Activated T-cell treated with anti-CD3 and anti-CD28 coated beads, Interleukin-2, amount 50 U/mL, for 72 hours (primary cell): Measurements from ENCODE around the gene FAM107B. TPM values are rescaled to one million over a fixed set of nuclear protein-coding genes. Genes with fewer than 3 reads are reported as not detected.

Experiments
- ATAC-seq, 2 donors: fragments of 150-1000 bp; cut with Tn5 transposase; replicated peaks in 1 of 2; 2 replicates each; pipeline ENCODE4 v1.10.0; 2021; ENCODE audit warnings: moderate library complexity in 2 of 2, mild to moderate bottlenecking in 1 of 2
- DNase-seq, 2 donors: peaks; one replicate each; pipeline ENCODE4 v3.0.0; 2021 to 2022; ENCODE audit warnings: mixed read lengths in 1 of 2
- H3K27ac Mint-ChIP-seq: one replicate; pipeline ENCODE4 v1.8.0; 2022; ENCODE audit warnings: mild to moderate bottlenecking, moderate library complexity, mixed read lengths
- H3K27me3 Mint-ChIP-seq: one replicate; pipeline ENCODE4 v1.8.0; 2022; ENCODE audit warnings: low read depth, mixed read lengths
- H3K36me3 Mint-ChIP-seq, 2 donors: one replicate each; pipeline ENCODE4 v1.8.0; 2022; ENCODE audit warnings: mixed read lengths in 2 of 2, mild to moderate bottlenecking in 1 of 2; ENCODE audit not compliant: insufficient read depth in 2 of 2
- H3K4me1 Mint-ChIP-seq: one replicate; pipeline ENCODE4 v1.8.0; 2022; ENCODE audit warnings: low read depth, mixed read lengths
- H3K4me3 Mint-ChIP-seq, 2 donors: one replicate each; pipeline ENCODE4 v1.8.0; 2022; ENCODE audit warnings: mild to moderate bottlenecking in 2 of 2, mixed read lengths in 2 of 2, moderate library complexity in 2 of 2
- H3K9me3 Mint-ChIP-seq, 2 donors: one replicate each; pipeline ENCODE4 v1.8.0; 2022; ENCODE audit warnings: mixed read lengths in 2 of 2
- total RNA-seq, 2 donors: library from RNA; stranded (reverse); gene quantifications; one replicate each; pipeline ENCODE4 v1.2.3, GENCODE V29; 2022

FAM107B gene
- total RNA-seq, 2 donors from 2014 or later, result 163 to 180 TPM

GRCh38 chr10:14585287-14586193 is 189.2 kb downstream of the FAM107B start:
- Mint-ChIP-seq H3K36me3 (peaks cover 8 to 22% of the 10 kb centered on the region in 2 donors), H3K27ac (peak overlapping the region; percentile 75), H3K4me1 (peaks cover 96% of the 10 kb centered on the region), H3K9me3 (no peaks in the 10 kb centered on the region), H3K27me3 (no peaks in the 10 kb centered on the region), H3K4me3 (peak overlapping the region; percentile 86 to 95)
- ATAC-seq (no peak), DNase-seq (no peak)

- Mint-ChIP-seq H3K4me3 (peak overlapping the region; percentile 86 to 95), H3K27me3 (no peaks in the 10 kb centered on the region), H3K27ac (peak overlapping the region; percentile 75), H3K9me3 (no peaks in the 10 kb centered on the region), H3K36me3 (peaks cover 8 to 25% of the 10 kb centered on the region in 2 donors), H3K4me1 (peaks cover 96% of the 10 kb centered on the region)
- DNase-seq, result peak; percentile 45 to 46
- ATAC-seq, result peak; percentile 2 to 9
Measured at GRCh38 chr10:14584661-14585060, 190.0 kb downstream of the FAM107B start.

- Mint-ChIP-seq H3K36me3 (peaks cover 8 to 25% of the 10 kb centered on the region in 2 donors), H3K9me3 (no peaks in the 10 kb centered on the region), H3K4me1 (peaks cover 93% of the 10 kb centered on the region), H3K4me3 (peak overlapping the region; percentile 86 to 95), H3K27me3 (no peaks in the 10 kb centered on the region), H3K27ac (peak overlapping the region; percentile 84)
- ATAC-seq (peak; percentile 26 to 28), DNase-seq (no peak)
Measured at GRCh38 chr10:14583967-14584366, 190.7 kb downstream of the FAM107B start.

- Mint-ChIP-seq H3K4me3 (peak overlapping the region; percentile 86 to 95), H3K9me3 (no peaks in the 10 kb centered on the region), H3K36me3 (peaks cover 8 to 28% of the 10 kb centered on the region in 2 donors), H3K4me1 (peaks cover 92% of the 10 kb centered on the region), H3K27ac (peak overlapping the region; percentile 84), H3K27me3 (no peaks in the 10 kb centered on the region)
- DNase-seq (peak; percentile 83 to 90), ATAC-seq (peak; percentile 78 to 84)
Measured at GRCh38 chr10:14583252-14583651, 191.4 kb downstream of the FAM107B start.

- DNase-seq (no peak), ATAC-seq (no peak)
- H3K4me3 Mint-ChIP-seq, result peak overlapping the region in 1 of 2 donors; percentile 54
- H3K36me3 Mint-ChIP-seq, result peaks cover 4 to 19% of the 10 kb centered on the region in 2 donors
- H3K9me3 Mint-ChIP-seq, result no peaks in the 10 kb centered on the region
- peaks cover 82% of the 10 kb centered on the region for H3K4me1 Mint-ChIP-seq
- H3K27me3 Mint-ChIP-seq, result no peaks in the 10 kb centered on the region
- peak overlapping the region; percentile 64 for H3K27ac Mint-ChIP-seq
Measured at GRCh38 chr10:14581553-14582321, 193.0 kb downstream of the FAM107B start.

GRCh38 chr10:14580671-14581332 is 193.9 kb downstream of the FAM107B start:
- ATAC-seq, result no peak
- peaks cover 80% of the 10 kb centered on the region for H3K4me1 Mint-ChIP-seq
- no peaks in the 10 kb centered on the region for H3K27me3 Mint-ChIP-seq
- no peaks in the 10 kb centered on the region for H3K9me3 Mint-ChIP-seq
- no peak for DNase-seq
- peak overlapping the region; percentile 47 for H3K27ac Mint-ChIP-seq
- no peak overlapping the region for H3K4me3 Mint-ChIP-seq
- peaks cover 4 to 21% of the 10 kb centered on the region in 2 donors for H3K36me3 Mint-ChIP-seq

- Mint-ChIP-seq H3K9me3 (no peaks in the 10 kb centered on the region), H3K27me3 (no peaks in the 10 kb centered on the region), H3K4me3 (no peak overlapping the region), H3K27ac (no peak overlapping the region), H3K4me1 (peaks cover 80% of the 10 kb centered on the region), H3K36me3 (peaks cover 5 to 24% of the 10 kb centered on the region in 2 donors)
- DNase-seq, result no peak
- ATAC-seq, result no peak
Measured at GRCh38 chr10:14579405-14579804, 195.3 kb downstream of the FAM107B start.

- ATAC-seq (no peak), DNase-seq (no peak)
- peaks cover 5 to 24% of the 10 kb centered on the region in 2 donors for H3K36me3 Mint-ChIP-seq
- peaks cover 78% of the 10 kb centered on the region for H3K4me1 Mint-ChIP-seq
- no peak overlapping the region for H3K4me3 Mint-ChIP-seq
- no peaks in the 10 kb centered on the region for H3K9me3 Mint-ChIP-seq
- H3K27me3 Mint-ChIP-seq, result no peaks in the 10 kb centered on the region
- peak overlapping the region; percentile 66 for H3K27ac Mint-ChIP-seq
Measured at GRCh38 chr10:14578060-14578952, 196.4 kb downstream of the FAM107B start.

GRCh38 chr10:14574885-14575284 is 199.8 kb downstream of the FAM107B start:
- Mint-ChIP-seq H3K27me3 (no peaks in the 10 kb centered on the region), H3K27ac (no peak overlapping the region), H3K4me3 (no peak overlapping the region), H3K9me3 (no peaks in the 10 kb centered on the region), H3K36me3 (peaks cover 3 to 13% of the 10 kb centered on the region in 2 donors), H3K4me1 (peaks cover 82% of the 10 kb centered on the region)
- DNase-seq (no peak), ATAC-seq (no peak)

GRCh38 chr10:14574291-14574690 is 200.4 kb downstream of the FAM107B start:
- ATAC-seq (no peak), DNase-seq (no peak)
- Mint-ChIP-seq H3K27ac (no peak overlapping the region), H3K36me3 (peaks cover 3 to 14% of the 10 kb centered on the region in 2 donors), H3K9me3 (no peaks in the 10 kb centered on the region), H3K4me3 (no peak overlapping the region), H3K27me3 (no peaks in the 10 kb centered on the region), H3K4me1 (peaks cover 82% of the 10 kb centered on the region)

- DNase-seq (no peak), ATAC-seq (no peak)
- H3K27me3 Mint-ChIP-seq, result no peaks in the 10 kb centered on the region
- H3K4me1 Mint-ChIP-seq, result peaks cover 85% of the 10 kb centered on the region
- H3K4me3 Mint-ChIP-seq, result no peak overlapping the region
- H3K9me3 Mint-ChIP-seq, result no peaks in the 10 kb centered on the region
- H3K36me3 Mint-ChIP-seq, result peaks cover 3 to 15% of the 10 kb centered on the region in 2 donors
- no peak overlapping the region for H3K27ac Mint-ChIP-seq
Measured at GRCh38 chr10:14573666-14574261, 200.9 kb downstream of the FAM107B start.

GRCh38 chr10:14572811-14573210 is 201.9 kb downstream of the FAM107B start:
- H3K4me3 Mint-ChIP-seq, result no peak overlapping the region

More at GRCh38 chr10:14572811-14573210, 201.9 kb downstream of the FAM107B start:
- Mint-ChIP-seq H3K27me3 (no peaks in the 10 kb centered on the region), H3K4me1 (peaks cover 85% of the 10 kb centered on the region), H3K27ac (no peak overlapping the region), H3K36me3 (peaks cover 5 to 17% of the 10 kb centered on the region in 2 donors), H3K9me3 (no peaks in the 10 kb centered on the region)
- DNase-seq, result no peak
- no peak for ATAC-seq
